CD4-positive, alpha-beta T cell treated with Interleukin-15 for 4 hours (primary cell): ENCODE results near the gene ATP11A.
"Not testable (repeated sequence)": the region's sequence is repeated elsewhere in the genome, so short reads cannot be mapped to it uniquely, and the experiment has no call there.

Experiments used
- DNase-seq: peaks from one replicate; pipeline ENCODE4 v3.0.0-alpha.2; 2020; ENCODE audit warnings: low spot score

ATP11A gene

DNA sequence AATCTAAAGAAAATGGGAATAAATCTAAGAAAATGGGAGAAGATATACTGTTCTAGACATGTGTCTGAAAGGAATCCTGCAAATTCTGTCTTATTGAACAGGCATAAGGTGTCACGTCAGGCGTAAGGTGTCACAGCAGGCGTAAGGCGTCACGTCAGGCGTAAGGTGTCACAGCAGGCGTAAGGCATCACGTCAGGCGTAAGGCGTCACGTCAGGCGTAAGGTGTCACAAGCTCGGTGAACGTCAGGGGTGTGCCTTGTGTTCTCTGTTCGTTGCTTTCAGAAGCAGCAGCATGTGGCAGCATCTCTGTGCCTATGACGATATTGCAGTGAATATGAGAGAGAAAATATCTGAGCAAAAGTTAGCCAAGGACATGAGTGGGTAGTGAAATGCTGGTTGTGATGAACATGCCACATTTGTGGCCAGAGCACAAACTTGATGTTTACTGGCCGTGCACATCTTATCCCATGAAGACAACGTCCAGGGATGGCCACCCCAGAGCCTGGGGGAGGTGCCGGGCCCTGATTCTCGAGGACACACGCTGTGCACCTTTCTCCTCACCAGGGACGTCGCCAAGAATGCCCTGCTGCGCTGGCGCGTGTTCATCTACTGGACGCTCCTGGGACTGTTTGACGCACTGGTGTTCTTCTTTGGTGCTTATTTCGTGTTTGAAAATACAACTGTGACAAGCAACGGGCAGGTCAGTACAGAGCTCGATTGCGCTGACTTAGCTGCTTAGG is 172.2 kb downstream of the ATP11A start:
- DNase-seq: no peak

DNA sequence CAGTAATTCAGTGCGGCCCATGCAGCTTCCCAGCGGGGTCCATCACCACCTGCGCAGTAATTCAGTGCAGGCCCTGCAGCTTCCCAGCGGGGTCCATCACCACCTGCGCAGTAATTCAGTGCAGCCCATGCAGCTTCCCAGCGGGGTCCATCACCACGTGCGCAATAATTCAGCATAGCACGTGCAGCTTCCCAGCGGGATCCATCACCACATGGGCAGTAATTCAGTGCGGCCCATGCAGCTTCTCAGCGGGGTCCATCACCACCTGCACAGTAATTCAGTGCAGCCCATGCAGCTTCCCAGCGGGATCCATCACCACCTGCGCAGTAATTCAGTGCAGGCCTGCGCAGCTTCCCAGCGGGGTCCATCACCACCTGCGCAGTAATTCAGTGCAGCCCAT is 173.5 kb downstream of the ATP11A start:
- not testable (repeated sequence) for DNase-seq

DNA sequence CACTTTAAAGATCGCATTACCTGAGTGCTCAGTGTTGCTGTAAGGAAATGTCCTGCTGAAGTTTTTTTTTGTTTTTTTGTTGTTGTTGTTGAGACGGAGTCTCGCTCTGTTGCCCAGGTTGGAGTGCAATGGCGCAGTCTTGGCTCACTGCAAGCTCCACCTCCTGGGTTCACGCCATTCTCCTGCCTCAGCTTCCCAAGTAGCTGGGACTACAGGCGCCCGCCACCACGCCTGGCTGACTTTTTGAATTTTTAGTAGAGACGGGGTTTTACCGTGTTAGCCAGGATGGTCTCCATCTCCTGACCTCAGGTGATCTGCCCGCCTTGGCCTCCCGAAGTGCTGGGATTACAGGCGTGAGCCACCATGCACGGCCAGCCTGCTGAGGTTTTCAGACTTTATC is 175.6 kb downstream of the ATP11A start:
- DNase-seq: not testable (repeated sequence)

DNA sequence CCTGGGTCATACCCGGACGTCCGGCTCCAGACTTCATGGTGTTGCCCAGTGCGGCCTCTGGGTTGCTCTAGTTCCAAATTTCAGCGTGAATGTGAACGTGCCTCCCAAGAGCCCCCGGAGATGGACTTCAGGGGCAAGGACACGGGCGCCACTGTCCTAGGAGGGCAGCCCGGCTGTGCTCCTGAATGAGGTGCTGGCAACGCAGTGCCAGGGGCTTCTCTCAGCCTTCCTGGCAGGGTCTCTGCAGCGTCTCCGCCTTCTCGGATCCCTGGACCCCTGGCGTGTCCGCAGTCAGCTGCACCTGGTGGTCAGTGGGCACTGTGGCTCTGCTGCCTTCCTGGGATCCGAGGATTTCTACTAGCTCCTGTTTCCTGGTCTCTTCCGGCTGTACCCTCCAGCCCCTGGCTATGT is 177.5 kb downstream of the ATP11A start:
- DNase-seq: no peak

DNA sequence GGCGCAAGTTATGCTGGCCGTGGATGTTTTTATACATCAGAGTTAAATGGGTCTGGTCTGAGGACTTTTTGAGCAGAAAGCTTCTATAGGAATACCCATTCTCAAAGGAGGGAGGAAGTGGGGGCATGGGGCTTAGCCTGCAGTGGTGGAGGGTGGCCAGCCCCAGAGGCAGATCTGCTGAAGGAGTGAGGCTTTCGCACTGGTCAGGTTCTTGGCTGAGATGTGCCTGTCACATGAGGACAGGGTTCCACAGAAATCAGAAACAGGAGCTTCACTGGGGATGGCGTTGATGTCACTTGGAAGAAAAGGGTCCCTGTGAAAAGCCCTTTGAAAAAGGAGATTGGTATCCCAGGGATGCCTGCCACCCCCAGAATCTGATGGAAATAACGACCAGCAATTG is 178.5 kb downstream of the ATP11A start:
- DNase-seq: no peak

DNA sequence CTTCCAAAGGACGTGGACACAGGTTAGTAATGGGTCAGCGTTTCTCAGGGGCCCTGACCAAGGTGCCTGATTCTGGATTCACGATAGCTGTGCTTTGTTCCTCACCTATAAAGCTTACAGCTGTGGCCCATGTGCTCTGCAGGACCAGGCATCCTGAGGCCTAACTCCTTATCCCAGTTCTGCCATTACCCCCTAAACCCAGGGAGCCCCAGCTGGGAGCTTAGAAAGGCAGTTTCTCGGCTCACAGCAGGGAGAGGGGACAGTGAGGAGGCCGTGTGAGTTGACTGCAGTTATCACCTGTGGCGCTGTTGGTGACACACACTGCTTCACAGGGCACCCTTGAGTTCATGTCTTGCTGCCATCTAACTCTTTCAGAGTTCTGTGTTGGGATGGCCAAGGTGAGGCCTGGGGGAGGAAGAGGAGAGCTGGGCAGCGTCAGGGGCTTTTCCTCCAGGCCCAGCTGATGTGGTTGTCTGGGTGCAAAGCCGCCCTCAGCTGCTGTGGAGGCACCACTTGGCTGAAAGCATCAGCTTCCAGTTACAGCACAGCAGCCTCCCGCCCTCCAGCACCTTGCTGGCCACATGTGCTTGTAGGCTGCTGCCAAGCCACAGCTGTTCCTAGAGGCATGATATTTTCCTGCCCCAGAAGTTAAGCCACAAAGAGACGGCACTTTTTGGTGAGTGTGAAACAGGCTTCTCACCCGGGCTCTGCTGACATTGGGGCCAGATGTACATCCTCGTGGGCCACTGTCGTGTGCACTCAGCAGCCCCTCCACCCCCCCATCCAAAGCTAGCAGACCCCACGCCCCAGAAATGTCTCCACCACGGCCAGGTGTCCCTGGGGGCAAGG is 179.6 kb downstream of the ATP11A start:
- no peak for DNase-seq

DNA sequence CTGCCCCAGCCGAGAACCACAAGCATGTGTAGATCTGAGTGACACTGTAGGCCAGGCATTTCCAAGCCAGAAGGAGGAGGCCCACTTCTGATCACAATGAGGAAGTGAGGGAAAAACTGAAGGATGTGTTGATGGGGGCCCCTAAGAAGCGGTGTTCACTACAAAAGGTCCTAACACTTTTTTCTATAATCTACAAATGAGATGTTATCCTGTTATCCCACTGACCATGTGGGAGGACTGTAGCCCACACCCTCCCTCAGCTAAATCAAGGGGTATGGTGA is 180.2 kb downstream of the ATP11A start:
- DNase-seq: no peak

DNA sequence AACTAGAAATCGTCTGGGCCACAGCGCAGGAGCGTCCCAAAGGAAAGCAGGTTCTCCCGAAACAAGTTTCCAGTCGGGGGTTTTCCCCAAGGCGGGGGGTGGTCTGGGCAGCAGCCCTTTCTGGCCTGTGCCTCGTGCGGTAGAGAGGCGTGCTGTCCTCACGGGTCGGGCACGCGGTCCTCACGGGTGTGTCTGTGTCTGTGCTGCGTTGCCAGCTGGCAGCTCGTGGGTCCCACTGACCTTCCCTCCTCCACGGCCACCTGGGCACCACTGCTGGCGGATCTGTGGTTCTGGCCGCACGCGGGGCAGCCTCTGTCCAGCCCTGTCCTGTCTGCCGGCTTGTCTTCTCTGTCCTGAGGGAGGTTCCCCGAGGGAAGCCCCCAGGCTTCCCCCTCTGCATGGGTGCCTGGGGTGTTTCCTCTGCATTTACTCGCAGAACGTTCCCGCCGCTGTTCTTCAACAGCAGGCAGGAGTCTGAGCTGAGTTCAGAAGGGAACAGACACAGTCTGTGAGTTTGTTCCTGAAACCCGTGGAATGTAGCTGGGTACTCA is 181.0 kb downstream of the ATP11A start:
- no peak for DNase-seq

DNA sequence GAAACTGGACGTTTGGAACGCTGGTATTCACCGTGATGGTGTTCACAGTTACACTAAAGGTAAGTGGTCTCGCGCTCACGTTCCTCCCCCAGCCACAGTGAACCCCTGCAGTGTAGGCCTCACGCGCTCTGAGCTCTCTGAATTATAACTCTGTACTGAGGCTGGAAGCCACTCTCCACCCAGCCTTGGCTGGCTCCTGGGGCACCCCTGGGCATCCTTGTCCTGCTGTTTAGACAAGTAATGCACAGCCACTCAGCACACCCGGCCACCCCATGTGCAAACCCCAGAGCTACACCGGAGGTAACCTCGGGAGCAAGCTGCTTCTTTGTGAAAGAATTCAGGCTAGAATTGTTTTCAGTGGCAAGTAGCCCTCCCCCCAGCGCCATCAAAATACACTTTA is 181.9 kb downstream of the ATP11A start:
- DNase-seq: no peak

DNA sequence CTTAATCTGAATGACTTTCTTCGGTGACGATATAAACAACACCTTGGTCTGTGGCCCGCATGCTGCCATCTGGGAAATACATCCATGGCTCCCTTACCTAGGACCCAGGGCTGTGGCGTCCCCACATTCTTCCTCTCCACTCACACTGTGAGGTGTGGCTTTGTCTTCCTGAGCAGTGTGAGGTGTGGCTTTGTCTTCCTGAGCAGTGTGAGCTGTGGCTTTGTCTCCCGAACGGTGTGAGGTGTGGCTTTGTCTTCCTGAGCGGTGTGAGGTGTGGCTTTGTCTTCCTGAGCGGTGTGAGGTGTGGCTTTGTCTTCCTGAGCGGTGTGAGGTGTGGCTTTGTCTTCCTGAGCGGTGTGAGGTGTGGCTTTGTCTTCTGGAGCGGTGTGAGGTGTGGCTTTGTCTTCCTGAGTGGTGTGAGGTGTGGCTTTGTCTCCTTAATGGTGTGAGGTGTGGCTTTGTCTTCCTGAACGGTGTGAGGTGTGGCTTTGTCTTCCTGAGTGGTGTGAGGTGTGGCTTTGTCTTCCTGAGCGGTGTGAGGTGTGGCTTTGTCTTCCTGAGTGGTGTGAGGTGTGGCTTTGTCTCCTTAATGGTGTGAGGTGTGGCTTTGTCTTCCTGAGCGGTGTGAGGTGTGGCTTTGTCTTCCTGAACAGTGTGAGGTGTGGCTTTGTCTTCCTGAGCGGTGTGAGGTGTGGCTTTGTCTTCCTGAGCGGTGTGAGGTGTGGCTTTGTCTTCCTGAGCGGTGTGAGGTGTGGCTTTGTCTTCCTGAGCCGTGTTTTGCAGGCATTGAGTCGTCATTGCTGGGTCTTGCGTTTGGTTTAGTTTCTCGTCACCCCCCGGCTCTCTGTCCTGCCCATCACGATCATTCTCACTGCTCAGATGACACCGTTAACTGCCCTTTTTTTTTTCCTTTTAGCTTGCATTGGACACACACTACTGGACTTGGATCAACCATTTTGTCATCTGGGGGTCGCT is 183.1 kb downstream of the ATP11A start:
- DNase-seq: not testable (repeated sequence)

DNA sequence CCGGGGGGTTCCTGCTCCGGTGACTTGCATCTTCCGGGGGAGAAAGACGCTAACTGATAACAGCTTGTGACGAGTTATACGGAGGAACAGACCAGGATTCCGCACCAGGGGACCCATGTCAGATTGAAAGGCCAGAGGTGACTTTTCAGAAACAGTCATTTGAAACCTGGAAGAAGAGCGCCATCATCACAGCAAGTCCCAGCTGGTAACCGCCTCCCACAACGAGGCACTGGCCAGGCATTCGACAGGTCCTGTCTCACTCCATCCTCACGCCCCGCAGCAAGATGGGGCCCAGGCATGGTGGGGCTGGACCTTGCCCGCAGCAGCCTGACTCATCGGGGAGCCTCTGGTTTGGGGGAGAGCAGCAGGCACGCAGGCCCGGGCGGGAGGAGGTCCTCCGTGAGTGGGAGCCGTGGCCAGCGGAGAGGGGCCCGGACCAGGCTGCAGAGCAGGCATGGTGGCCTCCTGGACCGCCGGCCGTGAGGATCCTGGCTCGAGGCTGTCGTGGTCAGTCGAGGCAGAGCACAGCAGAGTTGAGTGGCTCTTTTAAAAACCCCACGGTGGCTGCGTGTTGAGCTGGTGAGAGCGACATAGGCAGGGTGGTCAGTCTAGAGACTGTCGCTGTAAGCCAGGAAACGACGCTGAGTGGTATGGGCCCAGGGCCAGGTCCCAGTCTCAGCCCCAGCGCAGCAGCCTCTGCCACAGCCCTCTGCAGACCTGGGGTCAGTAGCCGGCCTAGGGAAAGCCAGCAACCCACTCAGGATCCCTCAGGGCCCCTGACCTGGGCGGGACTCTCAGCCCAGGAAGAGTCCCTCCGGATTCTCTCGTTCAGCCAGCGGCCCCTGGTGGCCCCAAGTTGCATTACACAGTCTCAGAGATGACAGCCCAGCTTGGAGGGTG is 184.3 kb downstream of the ATP11A start:
- DNase-seq: peak; percentile 43

DNA sequence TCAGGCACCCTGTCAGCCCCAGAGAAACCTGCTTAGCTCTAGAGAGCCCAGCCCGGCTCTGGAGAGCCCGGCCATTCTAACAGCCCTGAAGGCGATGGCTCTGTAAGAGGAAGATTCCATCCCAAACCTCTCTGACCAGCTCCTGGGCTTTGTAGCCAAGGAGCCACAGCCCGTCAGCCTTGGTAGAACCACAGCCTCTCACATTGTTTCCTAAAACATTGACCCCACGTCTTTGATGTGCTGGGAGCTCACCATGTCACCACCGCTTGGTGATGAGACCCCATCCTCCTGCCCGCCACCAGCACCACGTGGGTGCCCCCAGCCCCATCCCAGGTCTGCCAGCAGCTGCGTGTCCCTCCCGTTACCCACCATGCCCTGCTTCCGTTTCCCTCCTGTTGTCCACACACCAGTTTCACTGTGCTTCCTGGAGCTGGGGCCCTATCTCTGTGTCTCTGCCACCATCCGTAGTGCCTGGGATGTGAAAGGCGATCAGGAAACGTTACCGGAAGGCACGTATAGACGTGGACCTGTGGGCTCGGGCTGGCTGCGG is 185.0 kb downstream of the ATP11A start:
- no peak for DNase-seq

DNA sequence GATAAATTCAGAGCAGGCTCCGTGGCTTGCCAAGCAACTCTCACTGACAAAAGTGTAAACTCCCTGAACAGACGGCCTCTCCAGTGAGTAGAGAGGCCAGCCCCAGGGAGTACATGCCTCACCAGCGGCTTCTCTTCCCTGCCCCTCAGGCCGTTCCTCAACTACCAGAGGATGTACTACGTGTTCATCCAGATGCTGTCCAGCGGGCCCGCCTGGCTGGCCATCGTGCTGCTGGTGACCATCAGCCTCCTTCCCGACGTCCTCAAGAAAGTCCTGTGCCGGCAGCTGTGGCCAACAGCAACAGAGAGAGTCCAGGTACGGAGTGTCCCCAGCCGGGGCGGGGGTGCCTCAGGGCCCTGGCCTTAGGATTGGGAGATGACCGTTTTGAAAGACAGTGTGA is 185.8 kb downstream of the ATP11A start:
- DNase-seq: no peak

DNA sequence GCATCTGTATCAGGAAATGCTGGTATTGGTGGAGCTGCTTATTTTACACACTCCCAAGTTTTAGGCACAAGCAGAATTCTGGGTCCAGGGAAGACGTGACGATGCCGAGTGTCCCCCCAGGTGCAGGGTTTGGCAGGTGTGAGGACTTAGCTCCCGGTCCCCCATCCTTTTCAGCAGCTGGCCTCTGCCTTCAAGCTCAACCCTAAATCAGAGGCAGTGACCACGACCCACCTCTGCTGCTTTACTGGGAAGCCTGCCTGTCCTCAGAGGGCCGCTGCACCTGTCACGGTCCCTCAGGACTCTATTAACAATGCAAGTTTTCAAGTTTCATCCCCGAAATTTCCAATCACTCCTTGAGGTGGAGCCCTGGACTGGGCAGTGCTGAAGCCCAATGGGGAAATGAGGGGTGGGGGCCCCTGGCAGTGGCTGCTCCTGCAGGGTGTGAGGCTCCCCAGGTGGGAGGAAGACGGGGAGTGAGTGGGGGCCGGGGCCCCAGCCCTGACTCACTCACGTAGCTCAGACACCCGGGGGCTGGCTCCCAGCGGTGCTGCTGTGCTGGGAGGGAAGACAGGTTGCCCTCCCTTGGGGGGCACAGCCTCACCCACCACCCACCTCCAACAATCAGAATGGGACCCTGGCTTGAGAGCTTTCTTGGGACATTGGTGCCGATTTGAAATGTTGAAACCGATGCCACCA is 186.6 kb downstream of the ATP11A start:
- DNase-seq: no peak

DNA sequence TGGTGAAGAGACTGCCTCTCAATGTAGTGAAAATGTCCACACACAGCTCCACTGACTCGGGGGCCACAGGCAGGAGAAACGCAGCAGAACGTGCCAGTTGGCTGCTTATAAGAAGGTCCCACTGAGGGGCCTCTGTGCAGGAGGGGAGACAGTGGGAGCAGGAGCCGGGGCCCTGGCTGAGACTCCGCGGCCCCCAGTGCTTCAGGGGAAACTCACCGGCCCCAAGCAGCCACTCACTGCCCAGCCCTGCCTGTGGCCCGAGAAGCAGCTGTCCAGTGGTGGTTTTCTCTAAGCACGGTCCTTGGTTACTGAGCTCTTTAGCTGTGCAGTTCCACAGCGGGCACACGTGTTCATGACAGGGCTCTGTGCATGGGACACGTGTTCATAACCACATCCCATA is 187.2 kb downstream of the ATP11A start:
- no peak for DNase-seq

DNA sequence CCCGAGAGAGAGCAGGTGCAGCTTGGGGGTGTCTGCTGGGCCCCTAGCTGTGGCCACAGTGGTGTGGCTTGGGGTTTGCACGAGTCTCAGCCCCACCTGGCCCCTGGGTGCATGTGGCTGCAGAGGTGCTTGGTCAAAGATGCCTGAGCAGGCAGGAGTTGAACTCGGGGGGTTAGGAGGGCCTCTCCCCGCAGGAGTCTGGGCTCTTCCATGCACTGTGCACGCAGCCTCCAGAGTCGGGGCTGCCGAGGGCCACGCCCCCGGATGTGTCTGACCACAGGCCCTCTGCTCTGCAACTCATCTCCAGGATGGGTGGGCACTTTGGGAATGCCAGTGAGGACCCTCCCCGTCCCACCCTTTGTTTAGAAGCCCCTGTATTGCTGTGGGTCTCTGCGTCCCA is 187.7 kb downstream of the ATP11A start:
- no peak for DNase-seq

DNA sequence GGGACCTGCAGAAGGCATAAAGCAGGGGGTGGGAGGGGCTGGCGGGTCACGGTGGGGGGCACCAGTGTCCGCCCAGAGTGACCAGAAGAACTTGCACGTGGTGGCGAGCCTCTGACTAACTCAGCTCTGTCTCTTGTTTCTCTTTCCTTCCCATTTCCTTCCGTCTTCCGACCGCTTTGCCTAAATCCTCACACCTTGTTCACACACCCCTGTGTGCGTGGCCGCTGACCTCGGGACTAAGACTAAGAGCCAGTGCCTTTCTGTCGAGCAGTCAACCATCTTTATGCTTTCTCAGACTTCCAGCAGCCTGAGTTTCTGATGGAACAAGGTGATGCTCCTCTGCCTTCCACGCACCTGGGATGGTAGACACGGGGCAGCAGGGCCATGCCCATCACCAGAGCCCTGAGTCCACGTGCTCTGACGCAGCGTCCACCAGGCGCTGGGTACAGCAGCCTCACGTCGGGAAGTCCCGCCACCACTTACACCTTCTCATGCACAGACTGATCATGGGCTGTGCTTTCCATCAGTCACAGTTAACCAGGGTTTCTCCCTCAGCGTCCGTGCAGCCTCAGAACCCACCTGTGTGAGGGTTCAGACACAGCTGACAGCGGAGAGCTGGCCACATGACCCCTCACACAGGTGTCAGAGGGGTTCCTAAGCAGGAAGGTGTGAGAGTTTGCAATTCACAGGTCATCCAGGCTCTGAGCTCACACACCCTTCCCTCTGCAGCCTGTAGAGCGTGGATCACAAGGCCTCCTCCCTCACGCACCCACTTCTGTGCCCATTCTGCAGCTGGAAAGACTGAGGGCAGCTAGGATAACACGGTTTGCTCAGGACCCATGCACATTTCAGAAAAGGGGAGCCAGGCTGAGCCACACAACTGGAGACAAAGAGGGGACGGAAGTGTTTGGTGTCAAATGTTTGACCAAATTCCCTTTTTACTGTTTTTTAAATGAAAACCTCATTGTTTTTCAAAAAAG is 188.4 kb downstream of the ATP11A start:
- no peak for DNase-seq

DNA sequence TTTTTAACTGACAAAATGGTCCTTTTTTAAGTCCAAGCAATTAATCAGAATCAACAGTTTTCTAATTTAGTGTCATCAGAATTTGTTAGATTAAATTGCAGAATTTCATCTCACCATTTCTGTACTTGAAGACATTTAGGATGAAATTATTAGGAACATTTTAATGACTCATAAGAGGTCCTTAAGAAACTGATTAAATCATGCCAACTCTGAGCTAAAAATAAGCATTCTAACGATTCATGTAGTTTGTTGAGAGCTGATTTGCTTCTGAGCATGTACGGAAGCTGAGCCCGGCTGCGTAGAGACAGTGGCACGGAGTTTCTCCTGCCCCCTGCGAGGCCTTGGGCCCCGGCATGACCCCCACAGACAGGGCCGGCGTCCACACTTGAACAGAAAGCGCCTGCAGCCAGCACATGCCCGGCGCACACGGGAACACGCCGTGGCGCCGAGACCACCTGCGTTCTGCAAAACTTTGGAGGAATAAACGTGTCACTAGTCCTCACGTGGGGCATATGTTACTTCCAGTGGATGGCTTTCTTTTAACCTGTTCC is 189.5 kb downstream of the ATP11A start:
- DNase-seq: no peak

DNA sequence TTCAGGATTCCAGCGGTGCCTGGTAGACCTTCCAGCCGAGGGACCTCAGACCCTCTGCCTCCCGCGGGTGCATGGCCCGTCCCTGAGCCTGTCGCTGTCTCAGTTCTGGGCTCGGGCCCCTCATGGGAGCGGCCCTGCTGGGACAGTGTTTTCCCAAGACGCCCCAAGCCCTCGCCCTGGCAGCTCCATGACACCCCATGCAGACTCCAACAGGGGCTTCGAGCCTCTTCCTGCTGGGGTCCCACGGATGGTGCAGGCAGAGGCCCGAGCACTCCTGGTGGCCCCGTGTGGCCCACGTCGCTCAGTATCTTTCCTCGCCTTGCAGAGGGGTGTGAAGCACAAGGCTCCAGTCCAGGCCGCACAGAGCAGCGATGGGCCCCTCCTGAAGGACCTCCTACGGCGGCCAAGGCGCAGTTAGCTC is 190.4 kb downstream of the ATP11A start:
- DNase-seq: no peak
